CD14-positive monocyte (primary cell): ENCODE results near the gene MRTFB. TPM values are rescaled to one million over a fixed set of nuclear protein-coding genes. Genes with fewer than 3 reads are reported as not detected.

Experiments used
- DNase-seq, 3 donors: peaks; one replicate each; pipeline ENCODE4 v3.0.0-alpha.2; 2011 to 2022
- H2AFZ ChIP-seq: 2 replicates; pipeline ENCODE4 v1.6.0; 2012; ENCODE audit warnings: mild to moderate bottlenecking, low read depth, low read length, inconsistent platforms; ENCODE audit not compliant: insufficient read depth, poor library complexity, severe bottlenecking
- H3K27ac ChIP-seq, 2 donors: 1 replicate in 1 of 2; 2 replicates in 1 of 2; pipeline ENCODE4 v1.5.1; 2012 to 2013; ENCODE audit warnings: low read length in 2 of 2, control low read depth in 1 of 2, inconsistent platforms in 1 of 2, low read depth in 1 of 2, mild to moderate bottlenecking in 1 of 2
- H3K27me3 ChIP-seq, 2 donors: one replicate each; pipeline versions ENCODE4 v1.6.0 to v1.6.1; 2011 to 2013; ENCODE audit warnings: low read length in 2 of 2; ENCODE audit not compliant: control insufficient read depth in 2 of 2, insufficient read depth in 2 of 2
- H3K36me3 ChIP-seq, 2 donors: replicated peaks in 1 of 2; 1 replicate in 1 of 2; 2 replicates in 1 of 2; pipeline versions ENCODE4 v1.5.1 to v1.6.1; 2012 to 2013; ENCODE audit warnings: low read length in 2 of 2, control low read depth in 1 of 2, inconsistent platforms in 1 of 2, mild to moderate bottlenecking in 1 of 2; ENCODE audit not compliant: insufficient read depth in 2 of 2, control insufficient read depth in 1 of 2
- H3K4me1 ChIP-seq, 2 donors: 1 replicate in 1 of 2; 2 replicates in 1 of 2; pipeline versions ENCODE4 v1.5.1 to v1.6.1; 2012 to 2013; ENCODE audit warnings: low read length in 2 of 2, control low read depth in 1 of 2, inconsistent platforms in 1 of 2, mild to moderate bottlenecking in 1 of 2, moderate library complexity in 1 of 2; ENCODE audit not compliant: insufficient read depth in 2 of 2, control insufficient read depth in 1 of 2
- H3K4me2 ChIP-seq: replicated peaks from 2 replicates; pipeline ENCODE3; 2012; ENCODE audit warnings: low read length, moderate library complexity, mild to moderate bottlenecking; ENCODE audit not compliant: poor library complexity, severe bottlenecking; ENCODE audit errors: extremely low read depth
- H3K4me3 ChIP-seq, 3 experiments: fragments of 200-600 bp in 1 of 3; sonication (generic) in 1 of 3; replicated peaks in 1 of 3; 1 replicate in 2 of 3; 2 replicates in 1 of 3; pipeline ENCODE4 v1.5.1; 2011 to 2013; ENCODE audit warnings: low read length in 3 of 3, mild to moderate bottlenecking in 3 of 3, control low read depth in 2 of 3, low read depth in 2 of 3, inconsistent platforms in 1 of 3, moderate library complexity in 1 of 3
- H3K79me2 ChIP-seq: 2 replicates; pipeline ENCODE4 v1.6.0; 2012; ENCODE audit warnings: mild to moderate bottlenecking, control low read depth, inconsistent platforms, low read length, moderate library complexity; ENCODE audit not compliant: insufficient read depth
- H3K9ac ChIP-seq: 2 replicates; pipeline ENCODE4 v1.6.0; 2017; ENCODE audit warnings: low read length, mild to moderate bottlenecking; ENCODE audit not compliant: insufficient read depth, poor library complexity, severe bottlenecking
- H3K9me3 ChIP-seq, 2 donors: replicated peaks in 1 of 2; 1 replicate in 1 of 2; 2 replicates in 1 of 2; pipeline versions ENCODE4 v1.5.1 to v1.6.1; 2012 to 2013; ENCODE audit warnings: low read length in 2 of 2, control low read depth in 1 of 2; ENCODE audit not compliant: control insufficient read depth in 1 of 2, insufficient read depth in 1 of 2
- H4K20me1 ChIP-seq: 2 replicates; pipeline ENCODE4 v1.6.0; 2012; ENCODE audit warnings: mild to moderate bottlenecking, low read length, control low read depth, moderate library complexity; ENCODE audit not compliant: insufficient read depth
- H3K27ac Mint-ChIP-seq, 7 donors: one replicate each; pipeline ENCODE4 v1.8.0; 2020; ENCODE audit warnings: mild to moderate bottlenecking in 7 of 7, mixed read lengths in 7 of 7, moderate library complexity in 6 of 7, inconsistent platforms in 2 of 7
- H3K27me3 Mint-ChIP-seq, 3 donors: one replicate each; pipeline ENCODE4 v1.8.0; 2021 to 2022; ENCODE audit warnings: low read depth in 3 of 3, mild to moderate bottlenecking in 3 of 3, mixed read lengths in 3 of 3, moderate library complexity in 3 of 3, inconsistent platforms in 1 of 3
- H3K36me3 Mint-ChIP-seq, 2 donors: one replicate each; pipeline ENCODE4 v1.8.0; 2020; ENCODE audit warnings: mixed read lengths in 2 of 2, inconsistent platforms in 1 of 2, mild to moderate bottlenecking in 1 of 2
- H3K4me1 Mint-ChIP-seq: one replicate; pipeline ENCODE4 v1.8.0; 2020; ENCODE audit warnings: mild to moderate bottlenecking, mixed read lengths
- H3K4me3 Mint-ChIP-seq, 2 donors: one replicate each; pipeline ENCODE4 v1.8.0; 2020; ENCODE audit warnings: mild to moderate bottlenecking in 2 of 2, mixed read lengths in 2 of 2, moderate library complexity in 1 of 2
- H3K9me3 Mint-ChIP-seq, 7 donors: one replicate each; pipeline ENCODE4 v1.8.0; 2020 to 2022; ENCODE audit warnings: mixed read lengths in 7 of 7, mild to moderate bottlenecking in 6 of 7, moderate library complexity in 6 of 7, inconsistent platforms in 2 of 7
- WGBS: methylation state at CpG from one replicate; pipeline ENCODE4 v1.1.5; 2013; ENCODE audit warnings: missing lambda C conversion rate; ENCODE audit not compliant: insufficient coverage; 5-methylcytosine and 5-hydroxymethylcytosine counted together
- intact Hi-C, 2 donors: fragments of 100-400 bp; cut with micrococcal nuclease; formaldehyde crosslinking; loops; one replicate each; pipeline versions ENCODE4 v1.15.0 to v1.15.1; 2023
- polyA plus RNA-seq, 3 donors: library from polyadenylated mRNA; depleted of rRNA in 1 of 3; unstranded in 2 of 3; stranded (reverse) in 1 of 3; fragments of 300-500 nt in 2 of 3; fragments of >200 nt in 1 of 3; fragmentation: Illumina TruSeq in 2 of 3; gene quantifications; 1 replicate in 2 of 3; 2 replicates in 1 of 3; pipeline ENCODE4 v1.2.3, GENCODE V29; 2012 to 2021
- TF ChIP-seq, protein P1 (sequence below): fragments of 200-600 bp; IDR thresholded peaks from one replicate; pipeline ENCODE4 v1.8.0; 2022; ENCODE audit warnings: antibody characterized with exemption, mild to moderate bottlenecking

The MRTFB gene
- polyA plus RNA-seq, 3 donors = 0.69 to 1.4 (median 0.87) TPM

GRCh38 chr16:14223632-14224031 is 152.5 kb downstream of the MRTFB start:
- Histone ChIP-seq H3K9ac (no peak overlapping the region), H3K9me3 (peaks cover 0 to 10% of the 10 kb centered on the region in 2 donors), H3K27me3 (no peaks in the 10 kb centered on the region), H4K20me1 (no peaks in the 10 kb centered on the region), H3K4me3 (no peak overlapping the region), H2AFZ (no peak overlapping the region), H3K4me1 (no peaks in the 10 kb centered on the region), H3K4me2 (no peak overlapping the region), H3K27ac (no peak overlapping the region), H3K79me2 (no peaks in the 10 kb centered on the region), H3K36me3 (peaks cover 0 to 5% of the 10 kb centered on the region in 2 donors)
- H3K4me3 Mint-ChIP-seq = no peak overlapping the region
- peaks cover 0 to 2% (median 0%) of the 10 kb centered on the region in 3 donors for H3K27me3 Mint-ChIP-seq
- no peak for DNase-seq
- WGBS = 88% methylated on average over 1 of the region's 2 CpGs
- intact Hi-C loops = no loop called here
- H3K9me3 Mint-ChIP-seq = peaks cover 4 to 13% (median 7%) of the 10 kb centered on the region in 7 donors
- H3K27ac Mint-ChIP-seq = no peak overlapping the region
- H3K36me3 Mint-ChIP-seq = peaks cover 11 to 15% of the 10 kb centered on the region in 2 donors
- no peaks in the 10 kb centered on the region for H3K4me1 Mint-ChIP-seq
- TF ChIP-seq, protein P1, sequence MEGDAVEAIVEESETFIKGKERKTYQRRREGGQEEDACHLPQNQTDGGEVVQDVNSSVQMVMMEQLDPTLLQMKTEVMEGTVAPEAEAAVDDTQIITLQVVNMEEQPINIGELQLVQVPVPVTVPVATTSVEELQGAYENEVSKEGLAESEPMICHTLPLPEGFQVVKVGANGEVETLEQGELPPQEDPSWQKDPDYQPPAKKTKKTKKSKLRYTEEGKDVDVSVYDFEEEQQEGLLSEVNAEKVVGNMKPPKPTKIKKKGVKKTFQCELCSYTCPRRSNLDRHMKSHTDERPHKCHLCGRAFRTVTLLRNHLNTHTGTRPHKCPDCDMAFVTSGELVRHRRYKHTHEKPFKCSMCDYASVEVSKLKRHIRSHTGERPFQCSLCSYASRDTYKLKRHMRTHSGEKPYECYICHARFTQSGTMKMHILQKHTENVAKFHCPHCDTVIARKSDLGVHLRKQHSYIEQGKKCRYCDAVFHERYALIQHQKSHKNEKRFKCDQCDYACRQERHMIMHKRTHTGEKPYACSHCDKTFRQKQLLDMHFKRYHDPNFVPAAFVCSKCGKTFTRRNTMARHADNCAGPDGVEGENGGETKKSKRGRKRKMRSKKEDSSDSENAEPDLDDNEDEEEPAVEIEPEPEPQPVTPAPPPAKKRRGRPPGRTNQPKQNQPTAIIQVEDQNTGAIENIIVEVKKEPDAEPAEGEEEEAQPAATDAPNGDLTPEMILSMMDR = no peak

GRCh38 chr16:14225457-14225856 is 154.3 kb downstream of the MRTFB start:
- peaks cover 0 to 5% of the 10 kb centered on the region in 2 donors for H3K36me3 ChIP-seq
- Mint-ChIP-seq H3K4me1 (no peaks in the 10 kb centered on the region), H3K9me3 (peaks cover 4 to 13% (median 7%) of the 10 kb centered on the region in 7 donors), H3K4me3 (no peak overlapping the region), H3K36me3 (peaks cover 9 to 15% of the 10 kb centered on the region in 2 donors), H3K27me3 (peaks cover 0 to 2% (median 0%) of the 10 kb centered on the region in 3 donors), H3K27ac (no peak overlapping the region)
- intact Hi-C loops = no loop called here
- H3K27me3 ChIP-seq = no peaks in the 10 kb centered on the region
- no peak for DNase-seq
- no peak overlapping the region for H3K4me2 ChIP-seq
- no peak overlapping the region for H3K9ac ChIP-seq
- H3K9me3 ChIP-seq = peaks cover 0 to 10% of the 10 kb centered on the region in 2 donors
- no CpG with 5 or more reads among the region's 3 CpGs for WGBS
- H3K4me3 ChIP-seq = no peak overlapping the region
- TF ChIP-seq, protein P1 = no peak
- H3K4me1 ChIP-seq = no peaks in the 10 kb centered on the region
- H4K20me1 ChIP-seq = no peaks in the 10 kb centered on the region
- H3K27ac ChIP-seq = no peak overlapping the region
- H2AFZ ChIP-seq = no peak overlapping the region
- H3K79me2 ChIP-seq = no peaks in the 10 kb centered on the region
